Measurements from ENCODE around the gene PDPR. TPM values are rescaled to one million over a fixed set of nuclear protein-coding genes. Genes with fewer than 3 reads are reported as not detected.
A peak's percentile ranks its signal among the peaks of the same experiment; 100 is the strongest.
"Not testable (repeated sequence)": the region's sequence is repeated elsewhere in the genome, so short reads cannot be mapped to it uniquely, and the experiment has no call there.

PDPR gene
- total RNA-seq, 1 experiment from 2014 or later: 28.5 TPM

DNA sequence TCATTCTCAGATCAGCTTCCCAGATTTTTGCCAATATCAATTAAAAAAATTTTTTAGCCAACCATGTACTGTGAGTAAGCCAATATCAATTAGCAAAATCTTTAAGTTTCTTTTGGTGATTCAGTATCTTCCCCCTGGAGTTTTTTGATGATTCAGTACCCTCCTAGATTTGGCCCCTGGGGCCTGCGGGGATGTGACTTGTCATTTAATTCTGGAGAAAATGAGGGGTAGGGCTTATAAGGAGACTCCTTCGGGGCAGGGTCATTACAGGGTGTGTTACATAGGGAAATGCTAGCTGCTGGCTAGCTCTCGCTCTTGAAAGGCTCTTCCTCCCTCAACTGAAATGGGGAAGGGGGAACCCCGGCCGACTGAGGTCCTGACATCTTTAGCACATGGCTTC is 76.4 kb downstream of the PDPR start:
- H3K4me3 ChIP-seq (replicated peaks in 1 of 2; ENCODE audit: low read depth in 1 of 2, low read length in 2 of 2); H2AFZ ChIP-seq (ENCODE audit: low read depth, low read length, poor library complexity, severe bottlenecking); H3K36me3 ChIP-seq (ENCODE audit: control insufficient read depth in 1 of 2, insufficient read depth in 2 of 2, low read length in 2 of 2); BruUV-seq (replicated peaks); POLR2A ChIA-PET; ATAC-seq; DNase-seq (ENCODE audit: low read depth, low spot score); H3K27ac ChIP-seq (ENCODE audit: low read depth, low read length); H3K79me2 ChIP-seq (ENCODE audit: insufficient read depth, low read length); H3K9ac ChIP-seq (ENCODE audit: low read length); intact Hi-C loops (cut with micrococcal nuclease); H3K9me3 ChIP-seq (ENCODE audit: control insufficient read depth in 1 of 2, insufficient read depth in 1 of 2, low read depth in 1 of 2, low read length in 2 of 2); RAD21 ChIA-PET (ENCODE audit: low non-redundant PET in 1 of 2, low total read pairs in 2 of 2, uncharacterized antibody in 2 of 2, unreplicated experiment in 2 of 2); H3K9me2 ChIP-seq (ENCODE audit: insufficient read depth); H3K27me3 ChIP-seq (ENCODE audit: insufficient read depth, low read length); H3K4me2 ChIP-seq (ENCODE audit: low read length); H4K20me1 ChIP-seq (ENCODE audit: insufficient read depth); H3K4me1 ChIP-seq (ENCODE audit: control insufficient read depth in 1 of 2, insufficient read depth in 2 of 2, low read length in 2 of 2); CTCF ChIA-PET: not testable (repeated sequence)

DNA sequence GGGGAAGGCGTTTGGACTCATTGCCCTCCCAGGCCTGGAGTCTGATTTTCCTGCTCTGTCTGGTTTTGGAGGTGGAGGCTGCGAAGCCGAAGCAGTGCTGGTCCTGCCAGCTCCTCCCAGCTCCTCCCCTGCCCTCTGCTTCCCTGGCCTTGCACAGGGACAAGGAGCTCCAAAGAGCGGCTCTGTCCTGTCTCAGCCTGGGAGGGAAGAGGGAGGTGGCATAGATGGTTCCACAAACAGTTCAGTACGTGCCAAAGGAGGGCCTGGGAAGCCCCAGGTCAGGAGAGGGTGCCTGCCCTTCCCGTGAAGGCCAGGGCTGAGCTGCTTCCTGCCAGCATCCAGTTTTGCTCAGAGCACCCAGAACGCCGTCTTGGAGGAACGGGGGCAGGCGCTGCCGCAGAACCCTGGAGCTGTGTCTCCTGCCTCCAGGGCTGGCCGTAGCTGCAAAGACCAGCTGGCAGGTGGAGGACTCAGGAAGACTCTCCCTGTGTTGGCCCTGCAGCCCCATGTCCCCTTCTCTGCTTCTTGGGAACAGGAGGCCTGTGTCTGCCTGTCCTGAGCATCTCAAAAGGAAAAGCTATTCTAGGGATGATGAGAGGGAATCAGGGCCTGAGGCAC is 82.7 kb downstream of the PDPR start:
- RAD21 ChIA-PET (ENCODE audit: low non-redundant PET in 1 of 2, low total read pairs in 2 of 2, uncharacterized antibody in 2 of 2, unreplicated experiment in 2 of 2); H3K9ac ChIP-seq (ENCODE audit: low read length); H3K27ac ChIP-seq (ENCODE audit: low read depth, low read length); H3K4me1 ChIP-seq (ENCODE audit: control insufficient read depth in 1 of 2, insufficient read depth in 2 of 2, low read length in 2 of 2); H3K36me3 ChIP-seq (ENCODE audit: control insufficient read depth in 1 of 2, insufficient read depth in 2 of 2, low read length in 2 of 2); H3K4me2 ChIP-seq (ENCODE audit: low read length); DNase-seq (ENCODE audit: low read depth, low spot score); H3K4me3 ChIP-seq (replicated peaks in 1 of 2; ENCODE audit: low read depth in 1 of 2, low read length in 2 of 2); H3K79me2 ChIP-seq (ENCODE audit: insufficient read depth, low read length); H4K20me1 ChIP-seq (ENCODE audit: insufficient read depth); BruUV-seq (replicated peaks); POLR2A ChIA-PET; H2AFZ ChIP-seq (ENCODE audit: low read depth, low read length, poor library complexity, severe bottlenecking); H3K9me3 ChIP-seq (ENCODE audit: control insufficient read depth in 1 of 2, insufficient read depth in 1 of 2, low read depth in 1 of 2, low read length in 2 of 2); intact Hi-C loops (cut with micrococcal nuclease); H3K27me3 ChIP-seq (ENCODE audit: insufficient read depth, low read length); H3K9me2 ChIP-seq (ENCODE audit: insufficient read depth); CTCF ChIA-PET: not testable (repeated sequence)
- peak; percentile 38 for ATAC-seq

DNA sequence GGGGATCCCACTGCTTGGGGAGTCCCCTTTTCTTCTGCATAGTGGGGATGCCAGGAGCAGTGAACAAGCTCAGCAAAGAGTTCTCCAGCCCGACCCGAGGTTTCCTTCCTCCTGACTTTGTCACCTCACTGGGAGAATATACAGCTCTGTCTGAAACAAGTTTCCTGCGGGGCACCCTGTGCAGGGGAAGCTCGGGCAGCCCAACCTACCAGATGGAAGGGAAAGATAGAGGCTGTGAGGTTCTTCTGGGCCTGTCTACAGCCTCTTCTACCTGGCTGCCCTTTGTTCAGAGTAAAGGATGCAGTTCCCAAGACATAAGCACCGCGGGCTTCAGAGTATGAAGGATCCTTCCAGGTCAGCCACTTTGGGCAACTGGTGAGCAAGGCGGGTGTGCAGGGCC is 83.5 kb downstream of the PDPR start:
- H2AFZ ChIP-seq (ENCODE audit: low read depth, low read length, poor library complexity, severe bottlenecking); DNase-seq (ENCODE audit: low read depth, low spot score); RAD21 ChIA-PET (ENCODE audit: low non-redundant PET in 1 of 2, low total read pairs in 2 of 2, uncharacterized antibody in 2 of 2, unreplicated experiment in 2 of 2); H3K9ac ChIP-seq (ENCODE audit: low read length); H3K79me2 ChIP-seq (ENCODE audit: insufficient read depth, low read length); H3K9me2 ChIP-seq (ENCODE audit: insufficient read depth); CTCF ChIA-PET; BruUV-seq (replicated peaks); ATAC-seq; H3K4me3 ChIP-seq (replicated peaks in 1 of 2; ENCODE audit: low read depth in 1 of 2, low read length in 2 of 2); H3K27me3 ChIP-seq (ENCODE audit: insufficient read depth, low read length); H3K9me3 ChIP-seq (ENCODE audit: control insufficient read depth in 1 of 2, insufficient read depth in 1 of 2, low read depth in 1 of 2, low read length in 2 of 2); POLR2A ChIA-PET; H4K20me1 ChIP-seq (ENCODE audit: insufficient read depth); intact Hi-C loops (cut with micrococcal nuclease); H3K36me3 ChIP-seq (ENCODE audit: control insufficient read depth in 1 of 2, insufficient read depth in 2 of 2, low read length in 2 of 2); H3K4me1 ChIP-seq (ENCODE audit: control insufficient read depth in 1 of 2, insufficient read depth in 2 of 2, low read length in 2 of 2); H3K4me2 ChIP-seq (ENCODE audit: low read length); H3K27ac ChIP-seq (ENCODE audit: low read depth, low read length): not testable (repeated sequence)

DNA sequence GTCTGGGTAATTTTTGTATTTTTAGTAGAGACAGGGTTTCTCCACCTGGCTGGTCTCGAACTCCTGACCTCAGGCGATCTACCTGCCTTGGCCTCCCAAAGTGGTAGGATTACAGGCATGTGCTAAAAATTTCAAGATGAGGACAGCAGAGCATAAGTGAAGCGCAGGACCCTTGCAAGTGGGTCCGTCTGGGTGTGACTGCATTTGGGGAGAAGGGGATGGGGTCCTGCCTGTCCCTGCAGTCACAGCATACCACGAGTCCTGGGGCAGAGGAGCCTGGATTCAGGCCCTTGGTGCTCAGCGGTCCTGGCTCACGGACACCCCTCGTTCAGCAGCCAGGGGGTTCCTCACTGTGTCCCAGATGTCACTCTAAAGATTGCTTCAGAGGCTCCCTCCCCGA is 84.1 kb downstream of the PDPR start:
- DNase-seq (ENCODE audit: low read depth, low spot score); BruUV-seq (replicated peaks); H3K79me2 ChIP-seq (ENCODE audit: insufficient read depth, low read length); H3K36me3 ChIP-seq (ENCODE audit: control insufficient read depth in 1 of 2, insufficient read depth in 2 of 2, low read length in 2 of 2); CTCF ChIA-PET; intact Hi-C loops (cut with micrococcal nuclease); H3K27ac ChIP-seq (ENCODE audit: low read depth, low read length); POLR2A ChIA-PET; H3K4me3 ChIP-seq (replicated peaks in 1 of 2; ENCODE audit: low read depth in 1 of 2, low read length in 2 of 2); ATAC-seq; H2AFZ ChIP-seq (ENCODE audit: low read depth, low read length, poor library complexity, severe bottlenecking); RAD21 ChIA-PET (ENCODE audit: low non-redundant PET in 1 of 2, low total read pairs in 2 of 2, uncharacterized antibody in 2 of 2, unreplicated experiment in 2 of 2); H4K20me1 ChIP-seq (ENCODE audit: insufficient read depth); H3K4me1 ChIP-seq (ENCODE audit: control insufficient read depth in 1 of 2, insufficient read depth in 2 of 2, low read length in 2 of 2); H3K9me2 ChIP-seq (ENCODE audit: insufficient read depth); H3K27me3 ChIP-seq (ENCODE audit: insufficient read depth, low read length); H3K9ac ChIP-seq (ENCODE audit: low read length); H3K4me2 ChIP-seq (ENCODE audit: low read length); H3K9me3 ChIP-seq (ENCODE audit: control insufficient read depth in 1 of 2, insufficient read depth in 1 of 2, low read depth in 1 of 2, low read length in 2 of 2): not testable (repeated sequence)

DNA sequence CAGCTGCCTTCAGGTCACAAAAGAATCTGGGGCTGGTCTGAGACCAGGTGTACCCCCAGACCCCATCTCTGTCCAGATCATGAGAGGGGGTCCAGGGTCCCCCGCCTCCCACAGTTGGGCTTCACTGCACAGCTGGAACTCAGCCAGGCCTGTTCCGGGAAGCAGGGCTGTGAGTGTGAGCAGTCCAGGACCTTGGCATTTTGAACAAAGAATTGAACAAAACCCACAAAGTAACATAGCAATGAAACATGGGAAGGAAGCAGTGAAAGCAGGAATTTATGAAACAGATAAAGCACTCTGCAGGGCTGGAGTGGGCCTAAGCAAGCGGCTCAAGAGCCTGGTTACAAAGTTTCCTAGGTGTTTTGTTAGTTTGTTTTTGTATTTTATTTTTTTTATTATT is 84.5 kb downstream of the PDPR start:
- H3K4me3 ChIP-seq (replicated peaks in 1 of 2; ENCODE audit: low read depth in 1 of 2, low read length in 2 of 2); DNase-seq (ENCODE audit: low read depth, low spot score); H4K20me1 ChIP-seq (ENCODE audit: insufficient read depth); intact Hi-C loops (cut with micrococcal nuclease); H3K9me3 ChIP-seq (ENCODE audit: control insufficient read depth in 1 of 2, insufficient read depth in 1 of 2, low read depth in 1 of 2, low read length in 2 of 2); H3K27ac ChIP-seq (ENCODE audit: low read depth, low read length); H2AFZ ChIP-seq (ENCODE audit: low read depth, low read length, poor library complexity, severe bottlenecking); H3K4me2 ChIP-seq (ENCODE audit: low read length); POLR2A ChIA-PET; CTCF ChIA-PET; H3K9me2 ChIP-seq (ENCODE audit: insufficient read depth); H3K4me1 ChIP-seq (ENCODE audit: control insufficient read depth in 1 of 2, insufficient read depth in 2 of 2, low read length in 2 of 2); ATAC-seq; RAD21 ChIA-PET (ENCODE audit: low non-redundant PET in 1 of 2, low total read pairs in 2 of 2, uncharacterized antibody in 2 of 2, unreplicated experiment in 2 of 2); BruUV-seq (replicated peaks); H3K9ac ChIP-seq (ENCODE audit: low read length); H3K36me3 ChIP-seq (ENCODE audit: control insufficient read depth in 1 of 2, insufficient read depth in 2 of 2, low read length in 2 of 2); H3K27me3 ChIP-seq (ENCODE audit: insufficient read depth, low read length); H3K79me2 ChIP-seq (ENCODE audit: insufficient read depth, low read length): not testable (repeated sequence)

All from HCT116 (cell line).